K562 (cell line): ENCODE measurements around the gene RNASET2. TPM values are rescaled to one million over a fixed set of nuclear protein-coding genes. Genes with fewer than 3 reads are reported as not detected.
A peak's percentile ranks its signal among the peaks of the same experiment; 100 is the strongest.

Source experiments
- ARID2 ChIP-seq: fragments of 450-650 bp; IDR thresholded peaks from 2 replicates; pipeline ENCODE4 v1.6.1; 2017; ENCODE audit warnings: antibody characterized with exemption, mild to moderate bottlenecking
- ATF3 ChIP-seq, 2 experiments: fragments of 450-650 bp in 1 of 2; sonication (generic) in 1 of 2; formaldehyde crosslinking in 1 of 2; IDR thresholded peaks in 1 of 2; conservative IDR thresholded peaks in 1 of 2; 2 replicates each; pipeline versions ENCODE4 v1.6.1 to v1.8.1; 2016 to 2023; ENCODE audit warnings: mild to moderate bottlenecking in 2 of 2, moderate library complexity in 2 of 2, inconsistent platforms in 1 of 2, missing genetic modification reagents in 1 of 2
- DIDO1 ChIP-seq: fragments of 450-650 bp; IDR thresholded peaks from 2 replicates; pipeline ENCODE4 v1.6.1; 2016; ENCODE audit warnings: low read depth, missing biosample characterization, missing genetic modification characterization
- FOSL1 ChIP-seq: fragments of 200-800 bp; sonication (Bioruptor generic); conservative IDR thresholded peaks from 2 replicates; pipeline ENCODE4 v1.6.1; 2016; ENCODE audit warnings: missing genetic modification characterization, missing compliant biosample characterization
- GABPB1 ChIP-seq: sonication (generic); formaldehyde crosslinking; IDR thresholded peaks from 2 replicates; pipeline ENCODE4 v1.8.0; 2022; ENCODE audit warnings: mild to moderate bottlenecking, missing genetic modification reagents
- GTF2F1 ChIP-seq: IDR thresholded peaks from 2 replicates; pipeline ENCODE4 v1.6.1; 2011; ENCODE audit warnings: low read depth, low read length, improper control_type of control experiment
- SAP30 ChIP-seq: fragments of 200-600 bp; sonication (generic); IDR thresholded peaks from 2 replicates; pipeline ENCODE4 v1.6.1; 2012; ENCODE audit warnings: borderline replicate concordance, low read depth, mild to moderate bottlenecking, moderate library complexity, low read length, control low read depth, inconsistent platforms; ENCODE audit not compliant: insufficient read depth, poor library complexity, severe bottlenecking
- SMAD1 ChIP-seq: fragments of 150-350 bp; IDR thresholded peaks from 2 replicates; pipeline ENCODE4 v1.6.1; 2014; ENCODE audit warnings: low read length, low read depth; ENCODE audit not compliant: partially characterized antibody
- SMAD3 ChIP-seq: fragments of 450-650 bp; formaldehyde crosslinking; conservative IDR thresholded peaks from 2 replicates; pipeline ENCODE4 v1.4.0; 2020; ENCODE audit warnings: mild to moderate bottlenecking
- TFAM ChIP-seq: fragments of 250-450 bp; sonication (Bioruptor Pico); conservative IDR thresholded peaks from 2 replicates; pipeline ENCODE4 v1.5.0; 2021; ENCODE audit warnings: mild to moderate bottlenecking, moderate library complexity
- ZFP91 ChIP-seq: sonication (generic); formaldehyde crosslinking; IDR thresholded peaks from 2 replicates; pipeline ENCODE4 v1.8.0; 2022; ENCODE audit warnings: mild to moderate bottlenecking, missing genetic modification reagents
- ZMIZ1 ChIP-seq, 2 experiments: fragments of 150-350 bp in 1 of 2; IDR thresholded peaks; 2 replicates each; pipeline ENCODE4 v1.6.1; 2012 to 2016; ENCODE audit warnings: low read depth in 2 of 2, low read length in 2 of 2, mild to moderate bottlenecking in 1 of 2, moderate library complexity in 1 of 2
- ZNF79 ChIP-seq: fragments of 250-450 bp; sonication (Bioruptor Pico); IDR thresholded peaks from 2 replicates; pipeline ENCODE4 v1.4.0; 2020; ENCODE audit warnings: low read depth, mild to moderate bottlenecking, moderate library complexity
- ZSCAN32 ChIP-seq: fragments of 450-650 bp; formaldehyde crosslinking; IDR thresholded peaks from 2 replicates; pipeline ENCODE4 v1.4.0; 2020; ENCODE audit warnings: mild to moderate bottlenecking, moderate library complexity
- polyA plus RNA-seq, 8 experiments: library from polyadenylated mRNA; depleted of rRNA in 4 of 8; stranded (reverse) in 5 of 8; unstranded in 3 of 8; fragments of >200 nt; fragmentation: Nextera tagmentation in 2 of 8; fragmentation: Illumina TruSeq in 1 of 8; extraction: Ambion mirVana in 2 of 8; extraction: Trizol in 1 of 8; gene quantifications; 2 replicates each; pipeline versions ENCODE4 v1.2.1 to v1.2.3, GENCODE V29; 2011 to 2014; ENCODE audit warnings: inconsistent platforms in 1 of 8, missing spikeins in 1 of 8
- total RNA-seq, 7 experiments: library from RNA; depleted of rRNA in 6 of 7; stranded (reverse); fragments of >200 nt in 6 of 7; fragmentation: Illumina TruSeq in 2 of 7; extraction: Trizol in 2 of 7; gene quantifications; 2 replicates each; pipeline versions ENCODE4 v1.2.1 to v1.2.3, GENCODE V29; 2011 to 2021; ENCODE audit warnings: low replicate concordance in 1 of 7
- TF ChIP-seq, protein P1 (sequence below), 2 experiments: IDR thresholded peaks in 1 of 2; conservative IDR thresholded peaks in 1 of 2; 2 replicates each; pipeline ENCODE4 v1.6.1; 2016; ENCODE audit warnings: low read depth in 2 of 2, mild to moderate bottlenecking in 1 of 2, missing compliant biosample characterization in 1 of 2, missing genetic modification characterization in 1 of 2, moderate library complexity in 1 of 2
- TF ChIP-seq, protein P2 (sequence below), 3 experiments: fragments of 200-800 bp in 1 of 3; sonication (Bioruptor generic) in 1 of 3; sonication (generic) in 1 of 3; formaldehyde crosslinking in 1 of 3; IDR thresholded peaks; 2 replicates each; pipeline versions ENCODE4 v1.6.1 to v1.8.0; 2016 to 2022; ENCODE audit warnings: mild to moderate bottlenecking in 2 of 3, missing compliant biosample characterization in 2 of 3, missing genetic modification characterization in 2 of 3, missing genetic modification reagents in 1 of 3

Gene RNASET2
- total and polyA plus RNA-seq, 9 of the 15 experiments (the other 6 are each of a cell fraction or from before 2014, with no cell fraction given) = 7.4 to 141 (median 91.3) TPM

GRCh38 chr6:166911248-166911677 lies 45.1 kb downstream of the RNASET2 start (continued):
- TF ChIP-seq, protein P1, sequence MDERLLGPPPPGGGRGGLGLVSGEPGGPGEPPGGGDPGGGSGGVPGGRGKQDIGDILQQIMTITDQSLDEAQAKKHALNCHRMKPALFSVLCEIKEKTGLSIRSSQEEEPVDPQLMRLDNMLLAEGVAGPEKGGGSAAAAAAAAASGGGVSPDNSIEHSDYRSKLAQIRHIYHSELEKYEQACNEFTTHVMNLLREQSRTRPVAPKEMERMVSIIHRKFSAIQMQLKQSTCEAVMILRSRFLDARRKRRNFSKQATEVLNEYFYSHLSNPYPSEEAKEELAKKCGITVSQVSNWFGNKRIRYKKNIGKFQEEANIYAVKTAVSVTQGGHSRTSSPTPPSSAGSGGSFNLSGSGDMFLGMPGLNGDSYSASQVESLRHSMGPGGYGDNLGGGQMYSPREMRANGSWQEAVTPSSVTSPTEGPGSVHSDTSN (CRISPR knock-in tag; IDR thresholded peaks at IDR 0.05; ENCODE audit: low read depth) = no peak
- TF ChIP-seq, protein P1 (tag; conservative IDR thresholded peaks at IDR 0.05; ENCODE audit: low read depth) = no peak
- no peak for TF ChIP-seq ZMIZ1 (IDR thresholded peaks at IDR 0.05; ENCODE audit: low read depth in 2 of 2, low read length in 2 of 2)
- TF ChIP-seq ARID2 = no peak
- TF ChIP-seq TFAM (CRISPR knock-in tag) = no peak
- TF ChIP-seq ATF3 (IDR thresholded peaks at IDR 0.05) = peak; percentile 67; the same call in 1 of the 2 replicates
- no peak for TF ChIP-seq ATF3 (CRISPR knock-in tag; conservative IDR thresholded peaks at IDR 0.05)
- TF ChIP-seq SMAD3 (CRISPR knock-in tag) = no peak
- no peak for TF ChIP-seq ZSCAN32 (CRISPR knock-in tag)
- no peak for TF ChIP-seq ZNF79 (CRISPR knock-in tag)
- TF ChIP-seq ZFP91 = no peak
- TF ChIP-seq SMAD1 = no peak
- TF ChIP-seq, protein P2, sequence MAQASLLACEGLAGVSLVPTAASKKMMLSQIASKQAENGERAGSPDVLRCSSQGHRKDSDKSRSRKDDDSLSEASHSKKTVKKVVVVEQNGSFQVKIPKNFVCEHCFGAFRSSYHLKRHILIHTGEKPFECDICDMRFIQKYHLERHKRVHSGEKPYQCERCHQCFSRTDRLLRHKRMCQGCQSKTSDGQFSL (CRISPR knock-in tag; IDR thresholded peaks at IDR 0.05) = no peak
- TF ChIP-seq, protein P2 (tag; IDR thresholded peaks at IDR 0.05) = no peak
- TF ChIP-seq SAP30 = no peak
- peak; percentile 92 for TF ChIP-seq FOSL1 (tag)
- TF ChIP-seq GABPB1 (CRISPR knock-in tag) = no peak; the same call in none of the 2 replicates
- no peak for TF ChIP-seq DIDO1 (tag)
- no peak for TF ChIP-seq GTF2F1
